Measurements from ENCODE around the gene CD47. TPM values are rescaled to one million over a fixed set of nuclear protein-coding genes. Genes with fewer than 3 reads are reported as not detected.

CD47 gene
- total and polyA plus RNA-seq, 2 of the 4 experiments (the other 2 are of a cell fraction), result 45.9 to 52.0 TPM

DNA sequence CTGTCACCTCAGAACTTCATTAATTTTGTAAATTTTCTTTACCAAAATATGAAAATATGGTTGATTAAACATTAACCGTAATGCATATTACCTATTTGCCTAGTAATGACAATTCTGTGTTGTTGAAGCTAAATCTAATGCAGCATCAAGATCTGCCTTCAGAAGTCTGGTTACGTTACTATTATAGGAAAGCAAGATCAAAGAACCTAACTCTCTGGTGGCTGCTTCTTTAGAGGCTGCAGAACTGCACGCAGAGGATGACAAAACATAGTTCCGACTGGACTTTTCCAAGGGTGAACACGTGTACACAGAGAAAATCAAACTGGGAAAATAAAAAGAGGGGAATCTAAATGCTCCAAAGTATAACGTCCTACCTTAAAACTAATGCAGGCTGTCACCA is 20.5 kb downstream of the CD47 start:
- Histone ChIP-seq H3K56ac (ENCODE audit: extremely low read depth, insufficient read depth, low read length) (no peak overlapping the region), H3K9me3 (ENCODE audit: control insufficient read depth, insufficient read depth, low read length) (no peaks in the 10 kb centered on the region), H4K8ac (ENCODE audit: low read depth in 2 of 2, low read length in 2 of 2) (peak overlapping the region in 1 of 2 experiments; percentile 20; a peak in 1 of 4 replicates), H2BK5ac (ENCODE audit: low read depth, low read length, poor library complexity, severe bottlenecking) (no peak overlapping the region), H3K4me3 (ENCODE audit: insufficient read depth, low read depth, low read length) (no peak overlapping the region), H3K9ac (ENCODE audit: low read depth, low read length) (no peak overlapping the region), H3K18ac (ENCODE audit: low read depth, low read length) (no peak overlapping the region), H2BK15ac (ENCODE audit: low read depth, low read length) (no peak overlapping the region), H3K4ac (ENCODE audit: low read depth, low read length) (no peak overlapping the region), H2AFZ (replicated peaks; ENCODE audit: low read length, poor library complexity) (no peak overlapping the region), H2AK5ac (ENCODE audit: low read depth, low read length) (no peak overlapping the region), H2BK120ac (ENCODE audit: low read depth, low read length) (no peak overlapping the region), H4K91ac (ENCODE audit: insufficient read depth, low read depth, low read length) (no peak overlapping the region), H3K4me1 (ENCODE audit: control insufficient read depth, insufficient read depth, low read length) (0 out of 2 replicates have a peak, but pooled peaks cover 2% of the 10 kb centered on the region), H3K36me3 (ENCODE audit: control insufficient read depth, insufficient read depth, low read length) (peaks cover 6% of the 10 kb centered on the region), H4K5ac (ENCODE audit: low read depth, low read length) (peak overlapping the region; percentile 17; the same call in 1 of the 2 replicates), H3K79me1 (ENCODE audit: low read depth in 1 of 2, low read length in 2 of 2) (peaks cover 24 to 48% of the 10 kb centered on the region in 2 experiments), H4K20me1 (ENCODE audit: insufficient read depth, low read length) (0 out of 2 replicates have a peak, but pooled peaks cover 2% of the 10 kb centered on the region), H2BK20ac (ENCODE audit: low read depth, low read length) (no peak overlapping the region), H3K27me3 (ENCODE audit: control insufficient read depth, insufficient read depth, low read length) (no peaks in the 10 kb centered on the region), H3K4me2 (ENCODE audit: low read depth, low read length) (no peak overlapping the region), H3K23ac (ENCODE audit: low read depth, low read length) (no peak overlapping the region), H3K14ac (replicated peaks; ENCODE audit: low read depth, low read length) (no peak overlapping the region), H2AK9ac (replicated peaks; ENCODE audit: low read depth, low read length, poor library complexity) (no peak overlapping the region), H3K9me1 (ENCODE audit: insufficient read depth, low read length) (peaks cover 8% of the 10 kb centered on the region), H3K27ac (ENCODE audit: insufficient read depth, low read length) (no peak overlapping the region)
- DNase-seq, result no peak
- POLR2A ChIA-PET (ENCODE audit: unreplicated experiment), result no interaction called here
- BruUV-seq (replicated peaks), result no TSS peak
- WGBS, 2 experiments (ENCODE audit: extremely low coverage in 2 of 2, insufficient read length in 1 of 2), result no CpG with 5 or more reads among the region's 6 CpGs
- intact Hi-C loops (cut with micrococcal nuclease) (no loop called here), in situ Hi-C loops (cut with MboI; ENCODE audit: low sequenced_read_pairs) (no loop called here), dilution Hi-C loops (cut with HindIII; ENCODE audit: low sequenced_read_pairs, unreplicated experiment) (no loop called here)
- ATAC-seq (ENCODE audit: low read depth), result no peak
- CTCF ChIA-PET, result no interaction called here
- TF ChIP-seq RCOR1 (IDR thresholded peaks at IDR 0.05; ENCODE audit: insufficient replicate concordance, low read length) (no peak), BHLHE40 (IDR thresholded peaks at IDR 0.05; ENCODE audit: low read depth, low read length) (no peak), MAZ (IDR thresholded peaks at IDR 0.05; ENCODE audit: borderline replicate concordance, low read depth, low read length) (no peak), FOS (IDR thresholded peaks at IDR 0.05; ENCODE audit: low read depth, low read length) (no peak), MXI1 (IDR thresholded peaks at IDR 0.05; ENCODE audit: borderline replicate concordance, low read depth, low read length) (no peak)

Data from IMR-90 (cell line).